ENCODE measurements around the gene PEX16. TPM values are rescaled to one million over a fixed set of nuclear protein-coding genes. Genes with fewer than 3 reads are reported as not detected.

The PEX16 gene
- total and polyA plus RNA-seq, 9 of the 15 experiments (the other 6 are each of a cell fraction or from before 2014, with no cell fraction given) = 1.5 to 43.9 (median 14.6) TPM

DNA sequence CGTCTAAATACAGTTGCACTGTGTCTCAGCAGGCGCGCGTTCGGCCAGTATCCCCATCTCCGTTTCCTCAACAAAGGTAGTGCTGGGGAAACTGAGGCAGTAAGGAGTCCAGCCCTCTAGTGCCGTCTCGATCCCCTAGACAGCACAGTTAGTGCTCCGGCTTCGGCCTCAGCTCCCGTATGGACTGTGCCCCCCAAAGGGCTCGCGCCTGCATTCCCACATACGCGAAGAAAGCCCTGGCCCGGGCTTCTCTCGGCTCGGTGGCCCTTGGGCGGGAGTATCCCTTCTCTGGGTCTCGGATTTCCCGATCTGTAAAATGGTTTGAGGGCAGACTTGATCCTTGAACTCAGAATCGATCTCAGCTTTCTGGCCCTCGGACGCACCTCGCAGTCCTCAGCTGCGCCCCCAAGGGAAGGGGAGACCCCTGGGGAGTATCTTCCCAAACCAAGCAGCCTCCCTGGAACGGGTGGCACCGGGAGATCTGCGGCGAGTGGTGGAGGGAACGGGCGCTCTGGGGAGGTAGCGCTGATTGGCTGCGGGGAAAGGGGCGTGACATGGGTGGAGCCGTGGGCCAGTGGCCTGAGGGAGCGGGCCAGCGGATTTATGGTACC, 759 bp upstream of the PEX16 start (continued):
- TF ChIP-seq, protein P1, sequence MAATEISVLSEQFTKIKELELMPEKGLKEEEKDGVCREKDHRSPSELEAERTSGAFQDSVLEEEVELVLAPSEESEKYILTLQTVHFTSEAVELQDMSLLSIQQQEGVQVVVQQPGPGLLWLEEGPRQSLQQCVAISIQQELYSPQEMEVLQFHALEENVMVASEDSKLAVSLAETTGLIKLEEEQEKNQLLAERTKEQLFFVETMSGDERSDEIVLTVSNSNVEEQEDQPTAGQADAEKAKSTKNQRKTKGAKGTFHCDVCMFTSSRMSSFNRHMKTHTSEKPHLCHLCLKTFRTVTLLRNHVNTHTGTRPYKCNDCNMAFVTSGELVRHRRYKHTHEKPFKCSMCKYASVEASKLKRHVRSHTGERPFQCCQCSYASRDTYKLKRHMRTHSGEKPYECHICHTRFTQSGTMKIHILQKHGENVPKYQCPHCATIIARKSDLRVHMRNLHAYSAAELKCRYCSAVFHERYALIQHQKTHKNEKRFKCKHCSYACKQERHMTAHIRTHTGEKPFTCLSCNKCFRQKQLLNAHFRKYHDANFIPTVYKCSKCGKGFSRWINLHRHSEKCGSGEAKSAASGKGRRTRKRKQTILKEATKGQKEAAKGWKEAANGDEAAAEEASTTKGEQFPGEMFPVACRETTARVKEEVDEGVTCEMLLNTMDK (IDR thresholded peaks at IDR 0.05; ENCODE audit: borderline replicate concordance, insufficient read depth, low read depth, low read length, poor library complexity, severe bottlenecking) = no peak
- TF ChIP-seq, protein P2, sequence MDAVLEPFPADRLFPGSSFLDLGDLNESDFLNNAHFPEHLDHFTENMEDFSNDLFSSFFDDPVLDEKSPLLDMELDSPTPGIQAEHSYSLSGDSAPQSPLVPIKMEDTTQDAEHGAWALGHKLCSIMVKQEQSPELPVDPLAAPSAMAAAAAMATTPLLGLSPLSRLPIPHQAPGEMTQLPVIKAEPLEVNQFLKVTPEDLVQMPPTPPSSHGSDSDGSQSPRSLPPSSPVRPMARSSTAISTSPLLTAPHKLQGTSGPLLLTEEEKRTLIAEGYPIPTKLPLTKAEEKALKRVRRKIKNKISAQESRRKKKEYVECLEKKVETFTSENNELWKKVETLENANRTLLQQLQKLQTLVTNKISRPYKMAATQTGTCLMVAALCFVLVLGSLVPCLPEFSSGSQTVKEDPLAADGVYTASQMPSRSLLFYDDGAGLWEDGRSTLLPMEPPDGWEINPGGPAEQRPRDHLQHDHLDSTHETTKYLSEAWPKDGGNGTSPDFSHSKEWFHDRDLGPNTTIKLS (IDR thresholded peaks at IDR 0.05; ENCODE audit: borderline replicate concordance, low read depth) = no peak
- TF ChIP-seq TCF7L2 (IDR thresholded peaks at IDR 0.05; ENCODE audit: low read depth, low read length) = no peak
- TF ChIP-seq JUN (IDR thresholded peaks at IDR 0.05; ENCODE audit: borderline replicate concordance, low read depth, low read length) = no peak
- no peak for TF ChIP-seq JUN (CRISPR knock-in tag; IDR thresholded peaks at IDR 0.05; ENCODE audit: borderline replicate concordance)
- TF ChIP-seq NFYB (IDR thresholded peaks at IDR 0.05; ENCODE audit: extremely low read depth, insufficient read length) = peak; percentile 68
- no peak for TF ChIP-seq GTF2F1 (IDR thresholded peaks at IDR 0.05; ENCODE audit: low read depth, low read length)
- TF ChIP-seq CBX3 (IDR thresholded peaks at IDR 0.05; ENCODE audit: borderline replicate concordance in 1 of 2, low read length in 2 of 2) = no peak
- no peak for TF ChIP-seq SMC3 (conservative IDR thresholded peaks at IDR 0.05; ENCODE audit: insufficient read depth, low read depth, low read length)
- TF ChIP-seq SNIP1 (IDR thresholded peaks at IDR 0.05; ENCODE audit: low read depth) = no peak
- TF ChIP-seq MAFG (tag; conservative IDR thresholded peaks at IDR 0.05) = no peak
- no peak for TF ChIP-seq PRPF4 (IDR thresholded peaks at IDR 0.05; ENCODE audit: insufficient read depth, low read depth, low read length, poor library complexity, severe bottlenecking)
- TF ChIP-seq, protein P3, sequence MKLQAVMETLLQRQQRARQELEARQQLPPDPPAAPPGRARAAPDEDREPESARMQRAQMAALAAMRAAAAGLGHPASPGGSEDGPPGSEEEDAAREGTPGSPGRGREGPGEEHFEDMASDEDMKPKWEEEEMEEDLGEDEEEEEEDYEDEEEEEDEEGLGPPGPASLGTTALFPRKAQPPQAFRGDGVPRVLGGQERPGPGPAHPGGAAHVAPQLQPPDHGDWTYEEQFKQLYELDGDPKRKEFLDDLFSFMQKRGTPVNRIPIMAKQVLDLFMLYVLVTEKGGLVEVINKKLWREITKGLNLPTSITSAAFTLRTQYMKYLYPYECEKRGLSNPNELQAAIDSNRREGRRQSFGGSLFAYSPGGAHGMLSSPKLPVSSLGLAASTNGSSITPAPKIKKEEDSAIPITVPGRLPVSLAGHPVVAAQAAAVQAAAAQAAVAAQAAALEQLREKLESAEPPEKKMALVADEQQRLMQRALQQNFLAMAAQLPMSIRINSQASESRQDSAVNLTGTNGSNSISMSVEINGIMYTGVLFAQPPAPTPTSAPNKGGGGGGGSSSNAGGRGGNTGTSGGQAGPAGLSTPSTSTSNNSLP (IDR thresholded peaks at IDR 0.05; ENCODE audit: borderline replicate concordance, low read depth, low read length) = no peak
- TF ChIP-seq ZFX (CRISPR knock-in tag; IDR thresholded peaks at IDR 0.05) = no peak
- no peak for TF ChIP-seq KLF16 (IDR thresholded peaks at IDR 0.05)
- no peak for TF ChIP-seq NFIX (CRISPR knock-in tag; IDR thresholded peaks at IDR 0.05; ENCODE audit: low read depth)
- TF ChIP-seq KLF6 (CRISPR knock-in tag; IDR thresholded peaks at IDR 0.05; ENCODE audit: borderline replicate concordance) = no peak
- no peak for TF ChIP-seq ZNF586 (CRISPR knock-in tag; conservative IDR thresholded peaks at IDR 0.05)
- no peak for TF ChIP-seq KDM2B (CRISPR knock-in tag; IDR thresholded peaks at IDR 0.05)
- no peak for TF ChIP-seq ATF3 (IDR thresholded peaks at IDR 0.05)
- TF ChIP-seq ATF3 (CRISPR knock-in tag; conservative IDR thresholded peaks at IDR 0.05) = no peak
- TF ChIP-seq HNRNPH1 (optimal IDR thresholded peaks at IDR 0.05; ENCODE audit: low read depth, low read length) = no peak
- no peak for TF ChIP-seq FIP1L1 (IDR thresholded peaks at IDR 0.05; ENCODE audit: low read depth, low read length, poor library complexity, severe bottlenecking)

Measured in K562 (cell line).